Dendritic cell treated with granulocyte-macrophage colony-stimulating factor and Interleukin-4, amounts not matched to agents 40 ng/mL and 50 ng/mL, for 4 days (primary cell): ENCODE measurements around the gene C6orf136.

Experiments used
- H3K27ac Mint-ChIP-seq: one replicate; pipeline ENCODE4 v1.8.0; 2022; ENCODE audit warnings: mild to moderate bottlenecking, mixed read lengths
- H3K27me3 Mint-ChIP-seq: one replicate; pipeline ENCODE4 v1.8.0; 2022; ENCODE audit warnings: mild to moderate bottlenecking, mixed read lengths
- H3K36me3 Mint-ChIP-seq: one replicate; pipeline ENCODE4 v1.8.0; 2022; ENCODE audit warnings: low read depth, mixed read lengths
- H3K4me1 Mint-ChIP-seq: one replicate; pipeline ENCODE4 v1.8.0; 2022; ENCODE audit warnings: low read depth, mixed read lengths
- H3K4me3 Mint-ChIP-seq: one replicate; pipeline ENCODE4 v1.8.0; 2022; ENCODE audit warnings: mild to moderate bottlenecking, moderate library complexity, mixed read lengths
- H3K9me3 Mint-ChIP-seq: one replicate; pipeline ENCODE4 v1.8.0; 2022; ENCODE audit warnings: mixed read lengths
- intact Hi-C: fragments of 100-400 bp; cut with micrococcal nuclease; formaldehyde crosslinking; loops from one replicate; pipeline ENCODE4 v1.15.0; 2022

Gene C6orf136

DNA sequence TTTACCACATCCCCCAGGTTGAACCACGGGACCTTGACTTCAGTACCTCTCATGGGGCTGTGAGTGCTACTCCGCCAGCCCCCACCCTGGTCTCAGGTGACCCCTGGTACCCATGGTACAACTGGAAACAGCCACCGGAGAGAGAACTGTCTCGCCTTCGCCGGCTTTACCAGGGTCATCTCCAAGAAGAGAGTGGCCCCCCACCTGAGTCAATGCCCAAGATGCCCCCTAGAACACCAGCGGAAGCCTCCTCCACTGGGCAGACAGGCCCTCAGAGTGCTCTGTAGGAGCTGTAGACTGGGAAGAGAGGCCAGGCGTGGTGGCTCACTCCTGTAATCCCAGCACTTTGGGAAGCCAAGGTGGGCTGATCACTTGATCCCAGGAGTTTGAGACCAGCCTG lies 21.4 kb upstream of the C6orf136 start:
- intact Hi-C loops = loop anchor here (5.0 kb wide), 1 partner anchor 47 kb away; the partner anchor contains the start of gene DHX16

DNA sequence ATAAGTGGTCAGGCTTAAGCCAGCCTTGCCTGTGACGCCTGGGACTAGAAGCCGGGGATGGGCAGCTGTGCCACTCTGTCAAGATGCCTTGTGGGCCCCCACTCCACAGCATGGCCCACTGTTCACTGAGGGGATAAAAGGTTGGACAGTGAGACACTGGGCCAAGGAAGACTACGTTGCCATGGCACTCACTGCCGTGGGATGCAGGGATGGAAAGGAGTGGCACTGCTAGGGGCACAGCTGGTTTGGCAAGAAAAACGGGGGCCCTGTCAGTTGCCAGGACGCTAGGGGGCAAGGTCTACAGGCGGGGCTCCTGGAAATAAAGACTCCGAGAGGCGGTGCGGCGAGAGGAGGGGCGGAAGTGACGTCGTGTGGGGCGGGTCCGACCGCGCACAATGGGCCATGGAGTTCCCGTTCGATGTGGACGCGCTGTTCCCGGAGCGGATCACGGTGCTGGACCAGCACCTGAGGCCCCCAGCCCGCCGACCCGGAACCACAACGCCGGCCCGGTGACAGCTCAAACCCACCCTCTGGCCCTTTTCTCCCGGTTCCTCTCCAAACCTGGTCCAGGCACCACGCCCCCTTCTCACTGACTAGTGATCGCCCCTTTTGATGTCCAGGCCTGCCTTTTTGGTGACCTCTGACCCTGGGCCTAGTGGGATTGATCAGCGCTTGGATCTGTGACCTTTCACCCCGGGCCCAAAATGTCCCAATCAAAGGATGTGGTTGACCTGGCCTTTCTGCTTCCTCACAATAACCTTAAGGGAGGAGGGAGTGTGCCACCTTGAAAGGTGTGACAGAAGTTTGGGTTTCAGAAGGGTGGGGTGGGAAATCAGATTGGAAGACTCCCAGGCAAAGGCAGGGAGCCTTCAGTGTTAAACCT lies 20.2 kb upstream of the C6orf136 start, which contains the start of gene ATAT1:
Gene ATAT1 (plus strand): TSS at position 391 of the 883 bp plus-strand sequence.
- H3K4me1 Mint-ChIP-seq = peaks cover 36% of the 10 kb centered on the region
- H3K27me3 Mint-ChIP-seq = no peaks in the 10 kb centered on the region
- intact Hi-C loops = loop anchor here (1.0 to 5.0 kb wide), 2 partner anchors 8 to 46 kb away; partner anchors contain the start of gene DHX16
- H3K27ac Mint-ChIP-seq = peak within 1 kb of the TSS; percentile 90
- H3K9me3 Mint-ChIP-seq = no peaks in the 10 kb centered on the region
- H3K4me3 Mint-ChIP-seq = peak within 1 kb of the TSS; percentile 85
- peaks cover 88% of the 10 kb centered on the region for H3K36me3 Mint-ChIP-seq

More for the DNA sequence above, 21.4 kb upstream of the C6orf136 start:
- Mint-ChIP-seq H3K4me3 (no peak overlapping the region), H3K27me3 (no peaks in the 10 kb centered on the region), H3K36me3 (peaks cover 88% of the 10 kb centered on the region), H3K27ac (peak overlapping the region; percentile 90), H3K9me3 (no peaks in the 10 kb centered on the region), H3K4me1 (peaks cover 36% of the 10 kb centered on the region)

DNA sequence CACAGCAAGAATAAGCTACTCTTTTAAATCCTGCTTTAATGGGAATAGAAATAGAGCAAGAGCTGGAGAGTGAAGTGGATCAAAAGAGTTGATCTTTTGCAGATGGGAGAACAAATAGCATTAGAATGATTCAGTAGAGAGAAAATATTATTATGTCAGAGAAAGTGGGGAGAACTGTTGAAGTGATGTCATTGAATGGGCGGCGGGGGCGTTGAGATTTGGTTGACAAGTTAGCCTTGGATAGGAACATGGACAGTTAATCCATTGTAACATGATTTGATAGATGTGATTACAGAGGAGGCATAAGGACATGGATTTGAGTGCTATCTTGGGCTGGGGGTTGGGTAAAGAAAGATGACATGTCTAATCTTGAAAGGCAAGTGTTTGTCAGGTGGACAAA lies 11.1 kb upstream of the C6orf136 start:
- Mint-ChIP-seq H3K4me1 (peaks cover 6% of the 10 kb centered on the region), H3K9me3 (no peaks in the 10 kb centered on the region), H3K27ac (no peak overlapping the region), H3K4me3 (no peak overlapping the region), H3K36me3 (peaks cover 41% of the 10 kb centered on the region), H3K27me3 (no peaks in the 10 kb centered on the region)
- intact Hi-C loops = no loop called here

- H3K36me3 Mint-ChIP-seq = peaks cover 44% of the 10 kb centered on the region
- no peaks in the 10 kb centered on the region for H3K9me3 Mint-ChIP-seq
- H3K27me3 Mint-ChIP-seq = no peaks in the 10 kb centered on the region
- intact Hi-C loops = no loop called here
- H3K27ac Mint-ChIP-seq = no peak overlapping the region
- peaks cover 26% of the 10 kb centered on the region for H3K4me1 Mint-ChIP-seq
- H3K4me3 Mint-ChIP-seq = no peak overlapping the region
Observed at GRCh38 chr6:30640481-30640880, 6.5 kb upstream of the C6orf136 start.

GRCh38 chr6:30641048-30641447 lies 5.9 kb upstream of the C6orf136 start:
- intact Hi-C loops = no loop called here
- peaks cover 50% of the 10 kb centered on the region for H3K36me3 Mint-ChIP-seq
- no peak overlapping the region for H3K4me3 Mint-ChIP-seq
- H3K27ac Mint-ChIP-seq = no peak overlapping the region
- no peaks in the 10 kb centered on the region for H3K27me3 Mint-ChIP-seq
- H3K9me3 Mint-ChIP-seq = no peaks in the 10 kb centered on the region
- peaks cover 32% of the 10 kb centered on the region for H3K4me1 Mint-ChIP-seq

GRCh38 chr6:30643656-30644055 lies 3.3 kb upstream of the C6orf136 start:
- Mint-ChIP-seq H3K27ac (no peak overlapping the region), H3K4me1 (peaks cover 39% of the 10 kb centered on the region), H3K27me3 (no peaks in the 10 kb centered on the region), H3K4me3 (no peak overlapping the region), H3K9me3 (no peaks in the 10 kb centered on the region), H3K36me3 (peaks cover 54% of the 10 kb centered on the region)
- intact Hi-C loops = no loop called here

GRCh38 chr6:30644769-30645168 lies 2.2 kb upstream of the C6orf136 start:
- intact Hi-C loops = no loop called here
- Mint-ChIP-seq H3K27ac (peak overlapping the region; percentile 62), H3K27me3 (no peaks in the 10 kb centered on the region), H3K4me1 (peaks cover 50% of the 10 kb centered on the region), H3K4me3 (no peak overlapping the region), H3K9me3 (no peaks in the 10 kb centered on the region), H3K36me3 (peaks cover 56% of the 10 kb centered on the region)

GRCh38 chr6:30645989-30646388 lies 944 bp upstream of the C6orf136 start:
- H3K4me3 Mint-ChIP-seq = no peak overlapping the region
- H3K9me3 Mint-ChIP-seq = no peaks in the 10 kb centered on the region
- peak overlapping the region; percentile 62 for H3K27ac Mint-ChIP-seq
- intact Hi-C loops = no loop called here
- no peaks in the 10 kb centered on the region for H3K27me3 Mint-ChIP-seq
- H3K36me3 Mint-ChIP-seq = peaks cover 57% of the 10 kb centered on the region
- H3K4me1 Mint-ChIP-seq = peaks cover 57% of the 10 kb centered on the region

GRCh38 chr6:30647242-30648116 lies 546 bp downstream of the C6orf136 start:
- H3K4me3 Mint-ChIP-seq = peak overlapping the region; percentile 82
- H3K4me1 Mint-ChIP-seq = peaks cover 57% of the 10 kb centered on the region
- peak overlapping the region; percentile 62 for H3K27ac Mint-ChIP-seq
- H3K27me3 Mint-ChIP-seq = no peaks in the 10 kb centered on the region
- intact Hi-C loops = no loop called here
- peaks cover 61% of the 10 kb centered on the region for H3K36me3 Mint-ChIP-seq
- H3K9me3 Mint-ChIP-seq = no peaks in the 10 kb centered on the region

- H3K27me3 Mint-ChIP-seq = no peaks in the 10 kb centered on the region
- peaks cover 67% of the 10 kb centered on the region for H3K36me3 Mint-ChIP-seq
- no peak overlapping the region for H3K4me3 Mint-ChIP-seq
- H3K27ac Mint-ChIP-seq = no peak overlapping the region
- H3K4me1 Mint-ChIP-seq = peaks cover 24% of the 10 kb centered on the region
- intact Hi-C loops = no loop called here
- no peaks in the 10 kb centered on the region for H3K9me3 Mint-ChIP-seq
Observed at GRCh38 chr6:30651143-30651542, 4.2 kb downstream of the C6orf136 start.

- Mint-ChIP-seq H3K4me3 (no peak overlapping the region), H3K27ac (peak overlapping the region; percentile 23), H3K36me3 (peaks cover 98% of the 10 kb centered on the region), H3K27me3 (no peaks in the 10 kb centered on the region), H3K4me1 (peaks cover 22% of the 10 kb centered on the region), H3K9me3 (no peaks in the 10 kb centered on the region)
- intact Hi-C loops = no loop called here
Observed at GRCh38 chr6:30654798-30655742, 8.1 kb downstream of the C6orf136 start.

DNA sequence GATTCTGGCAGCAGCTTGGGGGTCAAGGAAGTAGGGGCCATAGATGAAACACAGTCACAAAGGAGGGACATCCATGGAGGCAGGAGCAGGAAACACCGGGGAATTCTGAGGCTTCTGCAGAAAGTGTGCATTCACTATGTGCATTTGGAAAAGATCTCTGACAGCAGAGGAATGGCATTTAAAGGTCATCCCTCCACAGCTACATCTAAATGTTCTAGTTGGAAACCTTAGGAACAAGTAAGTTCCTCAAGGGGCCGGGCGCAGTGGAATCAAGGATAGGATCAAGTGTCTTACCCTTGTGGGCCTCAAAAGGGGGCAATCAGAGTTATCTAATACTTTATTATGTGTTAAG lies 8.8 kb downstream of the C6orf136 start:
- Mint-ChIP-seq H3K27me3 (no peaks in the 10 kb centered on the region), H3K27ac (peak overlapping the region; percentile 23), H3K36me3 (peaks cover 100% of the 10 kb centered on the region), H3K4me3 (no peak overlapping the region), H3K9me3 (no peaks in the 10 kb centered on the region), H3K4me1 (peaks cover 18% of the 10 kb centered on the region)
- intact Hi-C loops = no loop called here

- peaks cover 100% of the 10 kb centered on the region for H3K36me3 Mint-ChIP-seq
- no peak overlapping the region for H3K4me3 Mint-ChIP-seq
- H3K4me1 Mint-ChIP-seq = peaks cover 18% of the 10 kb centered on the region
- peak overlapping the region; percentile 82 for H3K27ac Mint-ChIP-seq
- no peaks in the 10 kb centered on the region for H3K27me3 Mint-ChIP-seq
- intact Hi-C loops = no loop called here
- H3K9me3 Mint-ChIP-seq = no peaks in the 10 kb centered on the region
Observed at GRCh38 chr6:30656513-30656912, 9.6 kb downstream of the C6orf136 start.
